GM23338 (cell line): ENCODE results near the gene MRPL20. TPM values are rescaled to one million over a fixed set of nuclear protein-coding genes. Genes with fewer than 3 reads are reported as not detected.

ENCODE experiments used
- ATAC-seq: fragments of 200-7000 bp; cut with Tn5 transposase; 3 replicates; pipeline ENCODE4 v1.9.1; 2020
- DNase-seq: peaks from one replicate; pipeline ENCODE4 v3.0.0-alpha.2; 2015; ENCODE audit warnings: low spot score
- H2AFZ ChIP-seq: fragments of 200-600 bp; sonication (generic); 2 replicates; pipeline ENCODE4 v1.8.0; 2016; ENCODE audit warnings: antibody characterized with exemption, mild to moderate bottlenecking, moderate library complexity
- H3F3A ChIP-seq: fragments of 200-600 bp; sonication (generic); replicated peaks from 2 replicates; pipeline ENCODE4 v1.8.0; 2017; ENCODE audit warnings: antibody characterized with exemption, mixed run types, low read depth
- H3K27ac ChIP-seq: fragments of 200-600 bp; sonication (generic); 2 replicates; pipeline ENCODE4 v1.6.1; 2016; ENCODE audit warnings: low read depth
- H3K27me3 ChIP-seq: fragments of 200-600 bp; sonication (generic); 2 replicates; pipeline ENCODE4 v1.8.0; 2016; ENCODE audit warnings: mild to moderate bottlenecking, mixed run types, moderate library complexity; ENCODE audit not compliant: insufficient read depth
- H3K36me3 ChIP-seq: fragments of 200-600 bp; sonication (generic); 2 replicates; pipeline ENCODE4 v1.8.0; 2016; ENCODE audit warnings: mild to moderate bottlenecking; ENCODE audit not compliant: insufficient read depth
- H3K4me1 ChIP-seq: fragments of 200-600 bp; sonication (generic); 2 replicates; pipeline ENCODE4 v1.8.0; 2016; ENCODE audit warnings: mild to moderate bottlenecking, moderate library complexity; ENCODE audit not compliant: insufficient read depth
- H3K4me2 ChIP-seq: fragments of 200-600 bp; sonication (generic); 2 replicates; pipeline ENCODE4 v1.7.1; 2017; ENCODE audit warnings: mixed run types
- H3K4me3 ChIP-seq: fragments of 200-600 bp; sonication (generic); 2 replicates; pipeline ENCODE4 v1.6.1; 2016; ENCODE audit warnings: mixed run types
- H3K79me2 ChIP-seq: fragments of 200-600 bp; sonication (generic); replicated peaks from 2 replicates; pipeline ENCODE4 v1.8.0; 2017; ENCODE audit warnings: mild to moderate bottlenecking; ENCODE audit not compliant: insufficient read depth
- H3K9me2 ChIP-seq: fragments of 200-600 bp; sonication (generic); 2 replicates; pipeline ENCODE4 v1.8.0; 2017; ENCODE audit not compliant: insufficient read depth
- H4K20me1 ChIP-seq: fragments of 200-600 bp; sonication (generic); replicated peaks from 2 replicates; pipeline ENCODE4 v1.8.0; 2017; ENCODE audit warnings: mild to moderate bottlenecking; ENCODE audit not compliant: insufficient read depth
- H3K27ac Mint-ChIP-seq: 2 replicates; pipeline ENCODE4 v1.8.0; 2020; ENCODE audit warnings: inconsistent platforms, mild to moderate bottlenecking, moderate library complexity, mixed read lengths
- H3K27me3 Mint-ChIP-seq: 3 replicates; pipeline ENCODE4 v1.8.0; 2022; ENCODE audit warnings: low read depth, mild to moderate bottlenecking, moderate library complexity, mixed read lengths, inconsistent platforms; ENCODE audit not compliant: insufficient read depth, poor library complexity
- H3K36me3 Mint-ChIP-seq: 3 replicates; pipeline ENCODE4 v1.8.0; 2021; ENCODE audit warnings: low read depth, mild to moderate bottlenecking, inconsistent platforms, moderate library complexity, mixed read lengths
- H3K4me1 Mint-ChIP-seq: 3 replicates; pipeline ENCODE4 v1.8.0; 2020; ENCODE audit warnings: mild to moderate bottlenecking, inconsistent platforms, mixed read lengths
- H3K4me3 Mint-ChIP-seq: 3 replicates; pipeline ENCODE4 v1.8.0; 2021; ENCODE audit warnings: moderate library complexity, mild to moderate bottlenecking, inconsistent platforms, mixed read lengths
- H3K9me3 Mint-ChIP-seq: 3 replicates; pipeline ENCODE4 v1.8.0; 2020; ENCODE audit warnings: moderate library complexity, mild to moderate bottlenecking, inconsistent platforms, mixed read lengths
- EZH2 ChIP-seq: fragments of 200-600 bp; sonication (generic); IDR thresholded peaks from one replicate; pipeline ENCODE4 v1.8.0; 2017; ENCODE audit warnings: antibody characterized with exemption, mild to moderate bottlenecking, low read depth; ENCODE audit not compliant: unreplicated experiment
- EZH2phosphoT487 ChIP-seq: fragments of 200-600 bp; sonication (generic); IDR thresholded peaks from one replicate; pipeline ENCODE4 v1.8.1; 2018; ENCODE audit warnings: antibody characterized with exemption; ENCODE audit not compliant: unreplicated experiment
- POLR2AphosphoS5 ChIP-seq: IDR thresholded peaks from 2 replicates; pipeline ENCODE4 v1.6.1; 2016; ENCODE audit warnings: antibody characterized with exemption, low read depth
- REST ChIP-seq: IDR thresholded peaks from one replicate; pipeline ENCODE4 v1.6.1; 2018; ENCODE audit warnings: antibody characterized with exemption; ENCODE audit not compliant: unreplicated experiment
- polyA plus RNA-seq: library from polyadenylated mRNA; unstranded; fragments of >200 nt; fragmentation: Nextera tagmentation; extraction: Ambion mirVana; gene quantifications from 2 replicates; pipeline ENCODE4 v1.2.1, GENCODE V29; 2016
- total RNA-seq: library from RNA; depleted of rRNA; stranded (reverse); fragments of >200 nt; shearing (Covaris generic); gene quantifications from 2 replicates; pipeline ENCODE4 v1.2.3, GENCODE V29; 2014

The MRPL20 gene
- total and polyA plus RNA-seq, 2 experiments from 2014 or later = 173 to 319 TPM

GRCh38 chr1:1354271-1355247 lies 52.5 kb downstream of the MRPL20 start:
- Histone ChIP-seq H3K79me2 (no peaks in the 10 kb centered on the region), H4K20me1 (no peaks in the 10 kb centered on the region; the same call in 1 of the 2 replicates), H3K9me2 (no peaks in the 10 kb centered on the region), H3K27me3 (peaks cover 28% of the 10 kb centered on the region), H3K4me3 (peak overlapping the region; percentile 69), H2AFZ (no peak overlapping the region), H3K4me2 (peak overlapping the region; percentile 90), H3K27ac (no peak overlapping the region), H3F3A (peaks cover 25% of the 10 kb centered on the region), H3K36me3 (no peaks in the 10 kb centered on the region), H3K4me1 (peaks cover 32% of the 10 kb centered on the region)
- DNase-seq (no peak), ATAC-seq (no peak)
- Mint-ChIP-seq H3K27me3 (peaks cover 39% of the 10 kb centered on the region), H3K4me1 (peaks cover 27% of the 10 kb centered on the region), H3K27ac (no peak overlapping the region), H3K4me3 (peak overlapping the region; percentile 74), H3K36me3 (no peaks in the 10 kb centered on the region), H3K9me3 (no peaks in the 10 kb centered on the region)
- no peak for TF ChIP-seq EZH2phosphoT487
- TF ChIP-seq REST = no peak
- peak; percentile 53 for TF ChIP-seq EZH2

DNA sequence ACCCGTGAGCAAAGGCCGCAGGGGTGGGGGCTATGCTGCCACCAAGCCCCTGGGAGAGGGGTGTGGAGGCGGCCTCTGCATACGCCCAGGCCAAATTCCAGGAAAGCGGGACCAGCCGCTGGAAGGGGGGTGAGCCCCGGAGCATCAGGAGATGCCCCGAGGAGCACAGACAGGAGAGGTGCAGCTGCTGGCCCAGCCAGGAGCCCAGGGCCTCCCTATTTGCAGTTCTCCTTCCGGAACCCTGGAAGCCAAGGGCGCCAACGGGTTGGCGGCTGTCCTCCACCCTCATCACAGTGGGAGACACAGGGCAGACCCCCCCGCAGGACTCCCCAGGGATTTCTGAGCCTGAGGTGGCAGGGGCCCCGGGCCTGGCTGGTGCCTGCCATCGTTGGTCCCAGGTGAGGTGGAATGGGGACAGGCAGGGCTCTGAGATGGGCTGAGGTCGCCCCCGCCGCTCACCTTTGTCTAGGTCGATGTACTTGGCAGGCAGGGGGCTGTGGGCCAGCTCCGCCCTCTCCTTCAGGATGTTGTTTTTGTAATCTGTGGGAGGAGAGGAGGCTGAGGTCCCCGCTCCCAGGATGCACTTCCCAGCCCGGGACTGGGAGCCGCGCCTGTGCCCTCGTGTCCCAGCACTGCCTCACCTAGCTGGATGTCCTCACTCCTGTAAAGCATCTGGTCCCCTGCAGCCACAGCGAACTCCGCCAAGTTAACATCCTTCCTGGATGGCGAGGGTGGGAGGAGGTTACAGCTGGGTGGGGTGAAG lies 53.5 kb downstream of the MRPL20 start:
- peaks cover 28% of the 10 kb centered on the region for H3K27me3 ChIP-seq
- peaks cover 34% of the 10 kb centered on the region for H3K27me3 Mint-ChIP-seq
- H3K36me3 Mint-ChIP-seq = no peaks in the 10 kb centered on the region
- peaks cover 23% of the 10 kb centered on the region for H3K4me1 Mint-ChIP-seq
- H2AFZ ChIP-seq = no peak overlapping the region
- H3K36me3 ChIP-seq = no peaks in the 10 kb centered on the region
- no peaks in the 10 kb centered on the region; the same call in 1 of the 2 replicates for H4K20me1 ChIP-seq
- peak overlapping the region; percentile 90 for H3K4me2 ChIP-seq
- peak overlapping the region; percentile 69 for H3K4me3 ChIP-seq
- H3K27ac Mint-ChIP-seq = no peak overlapping the region
- H3F3A ChIP-seq = peaks cover 25% of the 10 kb centered on the region
- peaks cover 31% of the 10 kb centered on the region for H3K4me1 ChIP-seq
- H3K79me2 ChIP-seq = no peaks in the 10 kb centered on the region
- peak; percentile 39 for ATAC-seq
- peak; percentile 80 for DNase-seq
- TF ChIP-seq REST (no peak), POLR2AphosphoS5 (peak; percentile 35; the same call in 1 of the 2 replicates)
- no peaks in the 10 kb centered on the region for H3K9me3 Mint-ChIP-seq
- H3K9me2 ChIP-seq = no peaks in the 10 kb centered on the region
- no peak overlapping the region for H3K27ac ChIP-seq
- H3K4me3 Mint-ChIP-seq = peak overlapping the region; percentile 74
